CD4-positive, alpha-beta T cell treated with Interleukin-6 at 100 ng/mL for 8 hours (primary cell): ENCODE results near the gene GHITM.

Experiments used
- DNase-seq: peaks from one replicate; pipeline ENCODE4 v3.0.0-alpha.2; 2020; ENCODE audit warnings: mixed read lengths, low spot score

Gene GHITM

DNA sequence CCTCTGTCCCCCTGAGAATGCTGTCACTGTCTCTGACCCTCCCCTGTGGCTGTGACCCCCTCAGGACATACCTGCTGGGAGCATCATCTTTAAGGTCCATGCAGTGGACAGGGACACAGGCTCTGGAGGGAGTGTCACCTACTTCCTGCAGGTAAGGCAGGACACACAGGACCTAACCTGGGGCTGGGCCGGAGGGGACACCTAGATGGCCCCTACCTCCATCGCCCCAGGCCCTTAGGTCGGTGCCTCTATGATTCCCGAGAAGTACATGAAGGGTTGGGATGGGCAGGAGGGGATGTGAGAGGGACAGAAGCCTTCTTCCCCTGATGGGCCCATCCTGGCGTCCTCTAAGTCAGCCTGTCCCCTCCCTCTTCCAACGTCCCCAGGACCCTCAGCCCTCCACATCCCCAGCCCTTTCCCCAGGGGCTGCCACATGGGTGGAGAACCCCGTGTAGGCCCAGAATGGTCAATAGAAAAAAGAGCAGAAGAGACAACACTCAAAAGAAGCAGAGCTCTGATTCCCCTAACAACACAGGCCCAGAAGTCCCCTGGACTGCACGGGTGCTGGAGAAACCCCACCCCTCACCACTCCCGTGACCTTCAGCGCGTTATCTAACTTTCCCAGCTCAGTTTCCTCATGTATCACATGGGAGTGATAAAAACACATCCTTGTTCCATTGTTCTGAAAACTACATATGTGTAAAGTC lies 61.4 kb downstream of the GHITM start:
- no peak for DNase-seq

- no peak for DNase-seq
Observed at GRCh38 chr10:84201244-84201606, 61.9 kb downstream of the GHITM start.

GRCh38 chr10:84201682-84202081 lies 62.4 kb downstream of the GHITM start:
- DNase-seq = no peak

GRCh38 chr10:84202349-84202748 lies 63.0 kb downstream of the GHITM start:
- DNase-seq = no peak
